HG02763 (cell line): Measurements from ENCODE around the gene NXPE4.
"Not testable (repeated sequence)": the region's sequence is repeated elsewhere in the genome, so short reads cannot be mapped to it uniquely, and the experiment has no call there.

ENCODE experiments used
- ATAC-seq: cut with Tn5 transposase; IDR thresholded peaks from one replicate; pipeline ENCODE4 v1.9.1; 2021; ENCODE audit warnings: mild to moderate bottlenecking, moderate library complexity; ENCODE audit not compliant: unreplicated experiment

The NXPE4 gene

DNA sequence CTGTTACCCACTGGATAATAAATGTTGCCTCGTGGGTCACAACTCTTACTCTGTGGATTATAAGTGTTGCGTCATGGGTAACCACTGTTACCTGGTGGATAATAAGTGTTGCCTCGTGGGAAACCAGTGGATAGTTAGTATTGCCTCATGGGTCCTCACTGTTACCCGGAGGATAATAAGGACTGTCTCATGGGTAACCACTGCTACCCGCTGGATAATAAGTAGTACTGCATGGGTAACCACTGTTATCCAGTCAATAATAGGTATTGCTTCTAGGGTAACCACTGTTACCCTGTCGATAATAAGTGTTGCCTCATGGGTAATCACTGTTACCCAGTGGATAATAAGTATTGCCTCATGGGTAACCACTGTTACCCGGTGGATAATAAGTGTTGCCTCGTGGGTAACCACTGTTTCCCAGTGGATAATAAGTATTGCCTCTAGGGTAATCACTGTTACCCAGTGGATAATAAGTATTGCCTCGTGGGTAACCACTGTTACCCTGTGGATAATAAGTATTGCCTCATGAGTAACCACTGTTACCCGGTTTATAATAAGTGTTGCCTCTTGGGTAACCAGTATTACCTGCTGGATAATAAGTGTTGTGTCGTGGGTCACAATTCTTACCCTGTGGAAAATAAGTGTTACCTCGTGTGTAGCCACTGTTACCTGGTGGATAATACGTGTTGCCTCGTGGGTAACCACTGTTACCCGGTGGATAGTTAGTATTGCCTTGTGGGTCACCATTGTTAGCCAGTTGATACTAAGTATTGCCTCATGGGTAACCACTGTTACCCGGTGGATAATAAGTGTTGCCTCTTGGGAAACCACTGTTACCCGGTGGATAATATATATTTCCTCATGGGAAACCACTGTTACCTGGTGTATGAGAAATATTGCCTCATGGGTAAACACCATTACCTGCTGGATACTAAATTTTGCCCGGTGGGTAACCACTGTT lies 15.7 kb upstream of the NXPE4 start:
- ATAC-seq = no peak

GRCh38 chr11:114610550-114610949 lies 15.0 kb upstream of the NXPE4 start:
- no peak for ATAC-seq

- no peak for ATAC-seq
Measured at GRCh38 chr11:114609429-114609828, 13.8 kb upstream of the NXPE4 start.

DNA sequence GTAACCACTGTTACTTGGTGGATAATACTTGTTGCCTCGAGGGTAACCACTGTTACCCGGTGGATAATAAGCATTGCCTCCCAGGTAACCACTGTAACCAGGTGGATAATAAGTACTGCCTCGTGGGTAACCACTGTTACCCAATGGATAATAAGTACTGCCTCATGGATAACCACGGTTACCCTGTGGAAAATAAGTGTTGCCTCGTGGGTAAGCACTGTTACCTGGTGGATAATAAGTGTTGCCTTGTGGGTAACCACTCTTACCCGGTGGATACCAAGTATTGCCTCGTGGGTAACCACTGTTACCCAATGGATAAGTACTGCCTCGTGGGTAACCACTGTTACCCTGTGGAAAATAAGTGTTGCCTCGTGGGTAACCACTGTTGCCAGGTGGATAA lies 13.0 kb upstream of the NXPE4 start:
- ATAC-seq = not testable (repeated sequence)

- ATAC-seq = no peak
Measured at GRCh38 chr11:114607753-114608459, 12.3 kb upstream of the NXPE4 start.

DNA sequence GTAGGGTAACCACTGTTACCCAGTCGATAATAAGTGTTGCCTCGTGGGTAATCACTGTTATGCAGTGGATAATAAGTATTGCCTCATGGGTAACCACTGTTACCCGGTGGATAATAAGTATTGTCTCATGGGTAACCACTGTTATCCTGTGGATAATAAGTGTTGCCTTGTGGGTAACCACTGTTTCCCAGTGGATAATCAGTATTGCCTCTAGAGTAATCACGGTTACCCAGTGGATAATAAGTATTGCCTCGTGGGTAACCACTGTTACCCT lies 11.2 kb upstream of the NXPE4 start:
- not testable (repeated sequence) for ATAC-seq

GRCh38 chr11:114606003-114606801 lies 10.6 kb upstream of the NXPE4 start:
- ATAC-seq = no peak

DNA sequence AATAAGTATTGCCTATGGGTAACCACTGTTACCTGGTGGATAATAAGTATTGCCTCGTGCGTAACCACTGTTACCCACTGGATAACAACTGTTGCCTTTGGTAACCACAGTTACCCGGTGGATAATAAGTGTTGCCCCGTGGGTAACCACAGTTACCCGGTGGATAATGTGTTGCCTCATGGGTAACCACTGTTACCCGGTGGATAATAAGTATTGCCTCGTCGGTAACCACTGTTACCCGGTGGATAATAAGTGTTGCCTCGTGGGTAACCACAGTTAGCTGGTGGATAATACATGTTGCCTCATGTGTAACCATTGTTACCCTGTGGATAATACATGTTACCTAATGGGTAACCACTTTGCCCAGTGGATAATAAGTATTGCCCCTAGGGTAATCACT lies 9.8 kb upstream of the NXPE4 start:
- no peak for ATAC-seq

DNA sequence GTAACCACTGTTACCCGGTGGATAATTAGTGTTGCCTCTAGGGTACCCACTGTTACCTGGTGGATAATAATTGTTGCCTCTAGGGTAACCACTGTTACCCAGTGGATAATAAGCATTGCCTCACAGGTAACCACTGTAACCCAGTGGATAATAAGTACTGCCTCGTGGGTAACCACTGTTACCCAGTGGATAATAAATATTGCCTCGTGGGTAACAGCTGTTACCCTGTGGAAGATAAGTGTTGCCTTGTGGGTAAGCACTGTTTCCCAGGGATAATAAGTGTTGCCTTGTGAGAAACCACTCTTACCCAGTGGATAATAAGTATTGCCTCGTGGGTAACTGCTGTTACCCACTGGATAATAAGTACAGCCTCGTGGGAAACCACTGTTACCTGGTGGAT lies 9.3 kb upstream of the NXPE4 start:
- no peak for ATAC-seq

GRCh38 chr11:114604179-114604813 lies 8.7 kb upstream of the NXPE4 start:
- no peak for ATAC-seq

DNA sequence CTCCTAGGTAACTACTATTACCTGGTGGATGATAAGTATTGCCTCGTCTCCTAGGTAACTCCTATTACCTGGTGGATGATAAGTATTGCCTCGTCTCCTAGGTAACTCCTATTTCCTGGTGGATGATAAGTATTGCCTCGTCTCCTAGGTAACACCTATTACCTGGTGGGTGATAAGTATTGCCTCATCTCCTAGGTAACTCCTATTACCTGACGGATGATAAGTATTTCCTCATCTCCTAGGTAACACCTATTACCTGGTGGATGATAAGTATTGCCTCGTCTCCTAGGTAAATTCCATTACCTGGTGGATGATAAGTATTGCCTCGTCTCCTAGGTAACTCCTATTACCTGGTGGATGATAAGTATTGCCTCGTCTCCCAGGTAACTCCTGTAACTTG lies 7.6 kb upstream of the NXPE4 start:
- ATAC-seq = not testable (repeated sequence)

DNA sequence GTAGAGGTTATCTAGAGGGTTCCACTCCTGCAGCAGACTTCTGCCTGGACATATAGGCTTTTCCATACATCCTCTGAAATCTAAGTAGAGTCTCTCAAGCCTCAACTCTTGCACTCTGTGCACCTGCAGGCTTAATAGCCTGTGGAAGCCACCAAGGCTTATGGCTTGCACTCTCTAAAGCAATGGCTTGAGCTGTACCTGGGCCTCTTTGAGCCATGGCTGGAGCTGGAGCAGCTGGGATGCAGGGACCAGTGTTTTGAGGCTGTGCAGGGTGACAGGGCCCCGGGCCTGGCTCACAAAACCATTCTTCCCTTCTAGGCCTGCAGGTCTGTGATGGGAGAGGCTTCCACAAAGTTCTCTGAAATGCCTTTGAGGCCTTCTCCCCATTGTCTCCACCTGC lies 2.9 kb upstream of the NXPE4 start:
- no peak for ATAC-seq

DNA sequence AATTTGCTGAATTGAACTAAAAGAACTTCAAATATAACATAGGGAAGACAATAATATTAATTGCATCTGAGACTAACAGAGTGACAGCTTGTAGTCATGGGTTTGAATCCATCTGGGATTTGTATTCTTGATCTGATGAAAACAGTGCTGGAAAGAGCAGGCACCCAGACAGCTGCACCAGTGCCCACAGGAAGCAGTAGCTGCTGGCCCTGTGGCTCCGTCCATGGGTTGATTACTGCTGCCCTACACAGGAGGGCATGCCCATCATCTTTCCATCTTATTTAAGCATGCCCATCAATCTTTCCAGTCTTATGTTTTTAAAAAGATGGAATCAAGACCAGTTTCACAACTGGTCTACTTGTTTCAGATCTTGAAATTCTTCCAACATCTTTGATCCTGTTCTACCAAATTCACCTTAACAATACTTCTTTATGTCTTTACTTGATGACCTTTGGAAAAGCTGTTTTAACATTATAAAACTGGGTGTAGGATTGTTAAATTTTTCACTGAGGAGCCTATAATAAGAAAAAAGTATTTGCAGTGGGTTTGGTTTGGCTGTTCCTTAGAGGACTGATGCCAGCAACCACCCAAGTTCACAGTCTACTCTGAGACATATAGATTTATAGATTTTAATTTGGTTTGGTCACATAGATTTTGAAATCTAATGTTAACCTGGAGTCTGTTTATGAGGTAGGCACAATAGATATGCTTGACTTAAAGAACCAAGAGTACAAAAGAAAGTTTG lies 761 bp upstream of the NXPE4 start:
- no peak for ATAC-seq

- no peak for ATAC-seq
Measured at GRCh38 chr11:114594703-114595102, 883 bp downstream of the NXPE4 start.

GRCh38 chr11:114587398-114587953 lies 8.1 kb downstream of the NXPE4 start:
- no peak for ATAC-seq

- ATAC-seq = no peak
Measured at GRCh38 chr11:114586797-114587196, 8.8 kb downstream of the NXPE4 start.

DNA sequence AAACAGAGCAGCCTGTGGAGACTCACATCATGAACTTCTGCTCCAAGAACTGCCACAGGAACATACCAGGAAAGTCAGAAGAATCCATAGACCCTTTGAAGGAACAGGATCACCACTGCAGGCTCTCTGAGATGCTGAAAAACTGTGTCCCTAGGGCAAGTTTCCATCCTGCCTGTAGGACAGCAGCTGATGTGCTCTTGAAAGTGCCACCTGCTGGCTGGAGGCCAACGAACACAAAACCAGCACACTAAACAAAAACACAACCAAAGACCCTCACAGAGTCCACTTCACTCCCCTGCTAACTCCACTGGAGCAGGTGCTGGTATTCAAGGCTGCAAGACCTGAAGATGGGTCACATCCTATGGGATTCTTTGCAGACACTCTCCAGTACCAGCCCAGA lies 23.9 kb downstream of the NXPE4 start:
- no peak for ATAC-seq

- ATAC-seq = no peak
Measured at GRCh38 chr11:114569801-114570200, 25.8 kb downstream of the NXPE4 start.

DNA sequence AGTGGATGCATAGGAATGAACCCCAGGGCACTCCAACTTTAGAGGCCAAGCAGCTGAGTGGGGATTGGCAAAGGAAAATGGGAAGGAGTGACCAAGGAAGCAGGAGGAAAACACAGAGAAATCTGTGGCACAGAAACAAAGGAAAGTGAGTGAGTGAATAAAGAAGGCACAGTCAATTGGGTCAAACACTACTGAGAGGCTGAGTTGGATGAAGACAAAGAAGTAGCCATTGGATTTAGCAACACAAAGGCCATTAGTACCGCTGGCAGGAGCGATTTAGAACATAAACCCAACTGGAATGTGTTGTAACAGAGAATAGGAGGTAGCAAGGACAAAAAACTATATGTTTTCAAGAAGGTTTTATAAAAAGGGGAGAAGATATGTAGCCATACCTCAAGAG lies 29.3 kb downstream of the NXPE4 start:
- no peak for ATAC-seq

DNA sequence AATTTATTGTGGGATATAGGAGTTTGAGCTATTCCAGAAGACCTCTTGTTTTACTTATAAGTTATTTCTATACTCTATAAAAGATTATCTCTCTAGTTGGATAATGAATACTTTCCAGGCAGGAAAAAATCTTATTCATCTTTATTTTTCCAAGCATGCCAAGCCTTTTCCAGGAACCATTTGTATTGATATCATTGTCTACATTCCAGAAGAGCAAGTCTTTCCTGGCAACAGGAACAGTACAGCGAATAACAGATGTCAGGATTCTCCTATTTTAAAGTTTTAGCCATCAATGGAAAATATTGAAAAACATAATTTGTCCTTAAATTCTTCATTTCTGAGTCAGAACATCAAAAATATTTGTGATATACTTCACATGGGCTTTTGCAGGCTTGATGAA lies 30.8 kb downstream of the NXPE4 start:
- ATAC-seq = no peak
